ENCODE measurements around the gene FEN1. TPM values are rescaled to one million over a fixed set of nuclear protein-coding genes. Genes with fewer than 3 reads are reported as not detected.

Gene FEN1
- total and polyA plus RNA-seq, 9 donors, result 3.7 to 8.6 (median 5.0) TPM

- Histone ChIP-seq H3K9me3 (no peaks in the 10 kb centered on the region), H3K27ac (peak overlapping the region; percentile 17 to 61), H3K36me3 (no peaks in the 10 kb centered on the region), H3K27me3 (no peaks in the 10 kb centered on the region), H3K4me3 (no peak overlapping the region), H3K4me1 (ENCODE audit: insufficient read depth) (peaks cover 14% of the 10 kb centered on the region)
- TF ChIP-seq, protein P1, sequence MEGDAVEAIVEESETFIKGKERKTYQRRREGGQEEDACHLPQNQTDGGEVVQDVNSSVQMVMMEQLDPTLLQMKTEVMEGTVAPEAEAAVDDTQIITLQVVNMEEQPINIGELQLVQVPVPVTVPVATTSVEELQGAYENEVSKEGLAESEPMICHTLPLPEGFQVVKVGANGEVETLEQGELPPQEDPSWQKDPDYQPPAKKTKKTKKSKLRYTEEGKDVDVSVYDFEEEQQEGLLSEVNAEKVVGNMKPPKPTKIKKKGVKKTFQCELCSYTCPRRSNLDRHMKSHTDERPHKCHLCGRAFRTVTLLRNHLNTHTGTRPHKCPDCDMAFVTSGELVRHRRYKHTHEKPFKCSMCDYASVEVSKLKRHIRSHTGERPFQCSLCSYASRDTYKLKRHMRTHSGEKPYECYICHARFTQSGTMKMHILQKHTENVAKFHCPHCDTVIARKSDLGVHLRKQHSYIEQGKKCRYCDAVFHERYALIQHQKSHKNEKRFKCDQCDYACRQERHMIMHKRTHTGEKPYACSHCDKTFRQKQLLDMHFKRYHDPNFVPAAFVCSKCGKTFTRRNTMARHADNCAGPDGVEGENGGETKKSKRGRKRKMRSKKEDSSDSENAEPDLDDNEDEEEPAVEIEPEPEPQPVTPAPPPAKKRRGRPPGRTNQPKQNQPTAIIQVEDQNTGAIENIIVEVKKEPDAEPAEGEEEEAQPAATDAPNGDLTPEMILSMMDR (IDR thresholded peaks at IDR 0.05), result no peak
- WGBS, 3 donors, result 23 to 32% (median 24%) methylated on average over 19 to 21 of the region's 21 CpGs
- intact Hi-C loops (cut with DNase I), result loop anchor here in 1 of 4 donors (2.0 kb wide), 1 partner anchor 27 kb away; no protein-coding TSS in a partner anchor
- peak in 4 of 5 donors; percentile 59 to 75 (median 62) for DNase-seq
These were observed 43.0 kb upstream of the FEN1 start for GRCh38 chr11:61749591-61750217.

DNA sequence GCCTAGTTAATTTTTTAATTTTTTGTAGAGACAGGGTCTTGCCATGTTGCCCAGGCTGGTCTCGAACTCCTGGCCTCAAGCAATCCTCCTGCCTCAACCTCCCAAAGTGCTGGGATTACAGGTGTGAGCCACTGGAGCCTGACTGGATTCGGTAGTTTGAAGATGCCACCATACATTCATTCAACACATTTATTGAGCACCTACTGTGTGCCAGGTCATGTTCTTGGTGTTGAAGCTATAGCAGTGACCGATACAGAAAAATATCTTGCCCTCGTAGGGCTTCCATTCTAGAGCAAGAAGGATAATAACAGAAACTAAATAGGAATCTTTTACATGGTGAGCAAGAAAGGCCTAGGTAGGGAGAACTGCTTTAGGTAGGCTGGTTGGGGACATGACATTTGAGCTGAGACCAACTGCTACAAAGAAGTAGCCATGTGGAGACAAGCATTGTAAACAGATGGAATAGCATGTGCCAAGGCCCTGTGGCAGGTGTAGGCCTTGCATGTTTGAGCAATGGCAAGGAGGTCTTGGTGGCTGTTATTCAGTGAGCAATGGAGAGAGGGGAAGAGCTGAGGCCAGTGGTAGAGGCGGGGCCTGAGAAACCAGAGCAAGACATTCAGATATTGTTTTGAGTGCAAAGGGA lies 42.0 kb upstream of the FEN1 start:
- H3K27me3 ChIP-seq, result no peaks in the 10 kb centered on the region
- no peak for DNase-seq
- no peaks in the 10 kb centered on the region for H3K9me3 ChIP-seq
- H3K27ac ChIP-seq, result no peak overlapping the region
- TF ChIP-seq, protein P1 (IDR thresholded peaks at IDR 0.05), result no peak
- TF ChIP-seq POLR2A (IDR thresholded peaks at IDR 0.05), result no peak
- no peak for TF ChIP-seq EP300 (IDR thresholded peaks at IDR 0.05)
- WGBS, 3 donors, result 96 to 98% (median 97%) methylated on average over 5 of the region's 5 CpGs
- peaks cover 12% of the 10 kb centered on the region for H3K4me1 ChIP-seq (ENCODE audit: insufficient read depth)
- H3K4me3 ChIP-seq, result no peak overlapping the region
- intact Hi-C loops (cut with DNase I), result no loop called here
- H3K36me3 ChIP-seq, result no peaks in the 10 kb centered on the region

- peak; percentile 51 to 73 (median 56) for DNase-seq
- H3K27ac ChIP-seq, result no peak overlapping the region
- TF ChIP-seq, protein P1 (IDR thresholded peaks at IDR 0.05), result no peak
- no peak for TF ChIP-seq EP300 (IDR thresholded peaks at IDR 0.05)
- no peak for TF ChIP-seq POLR2A (IDR thresholded peaks at IDR 0.05)
- intact Hi-C loops (cut with DNase I), result no loop called here
- H3K27me3 ChIP-seq, result no peaks in the 10 kb centered on the region
- peaks cover 12% of the 10 kb centered on the region for H3K4me1 ChIP-seq (ENCODE audit: insufficient read depth)
- WGBS, 3 donors, result 39 to 64% (median 43%) methylated on average over 14 of the region's 14 CpGs
- H3K36me3 ChIP-seq, result no peaks in the 10 kb centered on the region
- H3K9me3 ChIP-seq, result no peaks in the 10 kb centered on the region
- no peak overlapping the region for H3K4me3 ChIP-seq
These were observed 41.3 kb upstream of the FEN1 start for GRCh38 chr11:61751384-61751783.

DNA sequence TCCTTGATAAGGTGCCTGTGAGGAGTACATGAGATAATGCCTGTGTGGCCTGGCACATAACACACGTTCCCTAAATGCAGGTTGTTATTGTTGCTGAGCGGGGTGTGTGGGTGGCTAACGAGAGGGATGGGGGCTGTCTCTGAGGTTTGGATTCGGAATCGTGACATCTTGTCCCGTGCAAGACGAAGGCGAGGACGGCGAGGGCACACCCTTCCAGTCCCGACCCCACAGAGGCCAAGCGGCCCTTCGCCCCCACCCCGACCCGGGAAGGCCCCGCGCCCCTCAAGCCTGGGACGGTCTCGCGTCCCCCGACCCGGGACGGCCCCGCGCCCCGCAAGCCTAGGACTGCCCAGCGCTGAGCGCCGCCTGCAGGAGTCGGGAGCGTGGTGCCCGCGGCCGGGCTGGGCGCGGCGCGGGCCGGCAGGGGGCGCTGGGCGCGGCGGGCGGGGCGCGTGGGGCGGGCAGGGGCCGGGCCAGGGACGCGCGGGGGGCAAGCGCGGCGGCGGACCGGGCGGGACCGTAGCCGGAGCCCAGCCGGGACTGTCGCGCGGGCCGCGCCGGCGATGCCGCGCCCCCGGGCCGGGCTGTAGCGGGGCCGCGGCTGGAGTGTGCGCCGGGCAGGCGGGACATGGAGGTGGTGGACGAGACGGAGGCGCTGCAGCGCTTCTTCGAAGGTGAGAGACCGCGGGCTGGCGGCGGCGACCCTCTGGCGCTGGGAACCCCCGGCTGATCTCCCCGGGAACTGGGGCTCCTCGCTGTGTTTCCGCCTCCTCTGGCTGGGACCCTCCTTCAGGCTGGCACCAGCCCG lies 40.4 kb upstream of the FEN1 start, which contains the start of gene MYRF:
Gene MYRF (plus strand): TSS at position 520 of the 808 bp plus-strand sequence. CDS start 109 bp downstream, at position 629.
- H3K9me3 ChIP-seq, result no peaks in the 10 kb centered on the region
- H3K4me1 ChIP-seq (ENCODE audit: insufficient read depth), result peaks cover 12% of the 10 kb centered on the region
- peak; percentile 59 to 84 (median 62) for DNase-seq
- TF ChIP-seq EP300 (IDR thresholded peaks at IDR 0.05), result no peak
- TF ChIP-seq, protein P1 (IDR thresholded peaks at IDR 0.05), result peak; percentile 9 to 77 (median 72)
- TF ChIP-seq POLR2A (IDR thresholded peaks at IDR 0.05), result no peak
- peak within 1 kb of the TSS; percentile 75 for H3K4me3 ChIP-seq
- H3K27me3 ChIP-seq, result no peaks in the 10 kb centered on the region
- H3K36me3 ChIP-seq, result no peaks in the 10 kb centered on the region
- intact Hi-C loops (cut with DNase I), result loop anchor here in 1 of 4 donors (1.0 kb wide), 1 partner anchor 40 kb away; the partner anchor contains the start of genes FEN1 and TMEM258
- 2 to 3% (median 2%) methylated on average over 39 to 93 of the region's 93 CpGs for WGBS, 3 donors
- peak within 1 kb of the TSS; percentile 19 to 73 for H3K27ac ChIP-seq
